Measurements from ENCODE around the gene SIGMAR1.

Gene SIGMAR1

GRCh38 chr9:34638138-34638445 lies 505 bp upstream of the SIGMAR1 start:
- H3K27ac ChIP-seq = peak overlapping the region; percentile 91

GRCh38 chr9:34636791-34637355 lies 714 bp downstream of the SIGMAR1 start:
- peak overlapping the region; percentile 91 for H3K27ac ChIP-seq
- TF ChIP-seq CTCF (IDR thresholded peaks at IDR 0.05) (no peak), ZFX (IDR thresholded peaks at IDR 0.05; ENCODE audit: borderline replicate concordance) (no peak)

More at GRCh38 chr9:34638138-34638445, 505 bp upstream of the SIGMAR1 start:
- TF ChIP-seq CTCF (IDR thresholded peaks at IDR 0.05) (no peak), ZFX (IDR thresholded peaks at IDR 0.05; ENCODE audit: borderline replicate concordance) (no peak)

- no peak for TF ChIP-seq ZFX (IDR thresholded peaks at IDR 0.05; ENCODE audit: borderline replicate concordance)
- no peak for TF ChIP-seq CTCF (IDR thresholded peaks at IDR 0.05)
- peak overlapping the region; percentile 91 for H3K27ac ChIP-seq
These were observed 2.0 kb downstream of the SIGMAR1 start for GRCh38 chr9:34635556-34635955.

- TF ChIP-seq ZFX (IDR thresholded peaks at IDR 0.05; ENCODE audit: borderline replicate concordance) (no peak), CTCF (IDR thresholded peaks at IDR 0.05) (no peak)
- peak overlapping the region; percentile 91 for H3K27ac ChIP-seq
These were observed 2.9 kb downstream of the SIGMAR1 start for GRCh38 chr9:34634551-34635248.

GRCh38 chr9:34633851-34634550 lies 3.6 kb downstream of the SIGMAR1 start:
- peak overlapping the region; percentile 91 for H3K27ac ChIP-seq
- peak; percentile 97 for TF ChIP-seq CTCF (IDR thresholded peaks at IDR 0.05)
- no peak for TF ChIP-seq ZFX (IDR thresholded peaks at IDR 0.05; ENCODE audit: borderline replicate concordance)

- TF ChIP-seq ZFX (IDR thresholded peaks at IDR 0.05; ENCODE audit: borderline replicate concordance) (no peak), CTCF (IDR thresholded peaks at IDR 0.05) (no peak)
- no peak overlapping the region; the same call in 1 of the 2 replicates for H3K27ac ChIP-seq
These were observed 4.4 kb downstream of the SIGMAR1 start for GRCh38 chr9:34633166-34633565.
